ENCODE results near the gene ID2. TPM values are rescaled to one million over a fixed set of nuclear protein-coding genes. Genes with fewer than 3 reads are reported as not detected.
A peak's percentile ranks its signal among the peaks of the same experiment; 100 is the strongest.

ID2 gene
- total and polyA plus RNA-seq, 2 of the 13 experiments (the other 11 are each of a cell fraction or from before 2014, with no cell fraction given) = 214 to 719 TPM

GRCh38 chr2:8633186-8633734 lies 48.6 kb upstream of the ID2 start (continued):
- TF ChIP-seq, protein P1, sequence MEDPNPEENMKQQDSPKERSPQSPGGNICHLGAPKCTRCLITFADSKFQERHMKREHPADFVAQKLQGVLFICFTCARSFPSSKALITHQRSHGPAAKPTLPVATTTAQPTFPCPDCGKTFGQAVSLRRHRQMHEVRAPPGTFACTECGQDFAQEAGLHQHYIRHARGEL (CRISPR knock-in tag; IDR thresholded peaks at IDR 0.05) = 0 out of 2 replicates have a peak, but pooled peaks have one; percentile 6
- TF ChIP-seq, protein P2, sequence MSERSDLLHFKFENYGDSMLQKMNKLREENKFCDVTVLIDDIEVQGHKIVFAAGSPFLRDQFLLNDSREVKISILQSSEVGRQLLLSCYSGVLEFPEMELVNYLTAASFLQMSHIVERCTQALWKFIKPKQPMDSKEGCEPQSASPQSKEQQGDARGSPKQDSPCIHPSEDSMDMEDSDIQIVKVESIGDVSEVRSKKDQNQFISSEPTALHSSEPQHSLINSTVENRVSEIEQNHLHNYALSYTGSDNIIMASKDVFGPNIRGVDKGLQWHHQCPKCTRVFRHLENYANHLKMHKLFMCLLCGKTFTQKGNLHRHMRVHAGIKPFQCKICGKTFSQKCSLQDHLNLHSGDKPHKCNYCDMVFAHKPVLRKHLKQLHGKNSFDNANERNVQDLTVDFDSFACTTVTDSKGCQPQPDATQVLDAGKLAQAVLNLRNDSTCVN (CRISPR knock-in tag; IDR thresholded peaks at IDR 0.05; ENCODE audit: borderline replicate concordance) = 0 out of 2 replicates have a peak, but pooled peaks have one; percentile 3
- TF ChIP-seq PAXIP1 (CRISPR knock-in tag; conservative IDR thresholded peaks at IDR 0.05) (no peak), MLXIP (CRISPR knock-in tag; IDR thresholded peaks at IDR 0.05; ENCODE audit: borderline replicate concordance) (no peak), ZNF615 (CRISPR knock-in tag; IDR thresholded peaks at IDR 0.05; ENCODE audit: borderline replicate concordance) (0 out of 2 replicates have a peak, but pooled peaks have one; percentile 62), ATF7-NPFF (CRISPR knock-in tag; IDR thresholded peaks at IDR 0.05; ENCODE audit: low read depth) (0 out of 2 replicates have a peak, but pooled peaks have one; percentile 25)

Measured in HepG2 (cell line).